GM12878 (cell line): ENCODE measurements around the gene TRDN. TPM values are rescaled to one million over a fixed set of nuclear protein-coding genes. Genes with fewer than 3 reads are reported as not detected.

Experiments
- ATAC-seq: fragments of 200-7000 bp; cut with Tn5 transposase; 3 replicates; pipeline ENCODE4 v1.9.1; 2020; ENCODE audit warnings: mild to moderate bottlenecking, moderate library complexity
- BruUV-seq: library from RNA; stranded (reverse); fragments of 400-500 nt; replicated peaks from 2 replicates; lab custom pipeline; 2021; lab: Mats Ljungman, UMichigan
- CTCF ChIA-PET: fragments of 300-600 bp; sonication (Branson Sonifier 250); formaldehyde crosslinking; extraction: SDS; loops from one replicate; lab custom pipeline; 2021; ENCODE audit warnings: inconsistent platforms; lab: Yijun Ruan, JAX
- POLR2A ChIA-PET: fragments of 350-600 bp; formaldehyde crosslinking; extraction: SDS; loops from one replicate; lab custom pipeline; 2021; ENCODE audit warnings: inconsistent platforms; lab: Charles Lee
- RAD21 ChIA-PET: fragments of 300-600 bp; sonication (Branson Sonifier 250); formaldehyde crosslinking; loops from one replicate; lab custom pipeline; 2023; ENCODE audit warnings: antibody characterized with exemption; ENCODE audit not compliant: unreplicated experiment; lab: Charles Lee
- SMC1A ChIA-PET: fragments of 300-600 bp; sonication (Branson Sonifier 250); formaldehyde crosslinking; loops from one replicate; lab custom pipeline; 2023; ENCODE audit not compliant: unreplicated experiment, uncharacterized antibody; lab: Charles Lee
- DNase-seq: peaks from one replicate; pipeline ENCODE4 v3.0.0-alpha.2; 2011; ENCODE audit warnings: low read depth, low spot score
- FAIRE-seq: peaks from 3 replicates; lab custom pipeline; 2011; peaks lifted over from hg19 to GRCh38; lab: Jason Lieb, UNC
- H2AFZ ChIP-seq: 2 replicates; pipeline ENCODE4 v1.6.0; 2011; ENCODE audit warnings: low read depth, low read length, control low read depth; ENCODE audit not compliant: control insufficient read depth
- H3K27ac ChIP-seq: 2 replicates; pipeline ENCODE4 v1.5.1; 2011; ENCODE audit warnings: control low read depth; ENCODE audit not compliant: control insufficient read depth, insufficient read depth
- H3K27me3 ChIP-seq, 2 experiments: replicated peaks in 1 of 2; 2 replicates each; pipeline versions ENCODE4 v1.6.0 to v1.6.1; 2011; ENCODE audit warnings: low read length in 1 of 2; ENCODE audit not compliant: control insufficient read depth in 2 of 2, insufficient read depth in 2 of 2
- H3K36me3 ChIP-seq, 2 experiments: 2 replicates each; pipeline ENCODE4 v1.5.1; 2011; ENCODE audit warnings: low read length in 1 of 2; ENCODE audit not compliant: control insufficient read depth in 2 of 2, insufficient read depth in 2 of 2
- H3K4me1 ChIP-seq: 2 replicates; pipeline ENCODE4 v1.6.1; 2011; ENCODE audit warnings: mild to moderate bottlenecking, low read length, moderate library complexity, mixed read lengths; ENCODE audit not compliant: control insufficient read depth, insufficient read depth
- H3K4me2 ChIP-seq: 2 replicates; pipeline ENCODE4 v1.6.0; 2011; ENCODE audit warnings: control low read depth; ENCODE audit not compliant: control insufficient read depth, insufficient read depth
- H3K4me3 ChIP-seq: fragments of 200-600 bp; sonication (generic); 2 replicates; pipeline ENCODE4 v1.5.1; 2016
- H3K79me2 ChIP-seq: 2 replicates; pipeline ENCODE4 v1.6.0; 2011; ENCODE audit warnings: low read length; ENCODE audit not compliant: control insufficient read depth, insufficient read depth
- H3K9ac ChIP-seq: 2 replicates; pipeline ENCODE4 v1.8.0; 2011; ENCODE audit warnings: low read length, control low read depth, mixed read lengths; ENCODE audit not compliant: control insufficient read depth, insufficient read depth
- H3K9me3 ChIP-seq: replicated peaks from 3 replicates; pipeline ENCODE4 v1.5.1; 2011; ENCODE audit warnings: mild to moderate bottlenecking, low read length; ENCODE audit not compliant: control insufficient read depth, insufficient read depth
- H4K20me1 ChIP-seq: 2 replicates; pipeline ENCODE4 v1.6.0; 2011; ENCODE audit not compliant: control insufficient read depth, insufficient read depth
- FOXK2 ChIP-seq: fragments of 450-650 bp; IDR thresholded peaks from 2 replicates; pipeline ENCODE4 v1.6.1; 2017; ENCODE audit warnings: mild to moderate bottlenecking, moderate library complexity
- GABPA ChIP-seq: IDR thresholded peaks from 2 replicates; pipeline ENCODE4 v1.6.1; 2014; ENCODE audit warnings: antibody characterized with exemption, low read depth, mild to moderate bottlenecking, inconsistent platforms
- KAT2A ChIP-seq: conservative IDR thresholded peaks from 2 replicates; pipeline ENCODE4 v1.6.1; 2011; ENCODE audit warnings: low read depth, low read length; ENCODE audit not compliant: control insufficient read depth
- MEF2A ChIP-seq: IDR thresholded peaks from 2 replicates; pipeline ENCODE4 v1.6.1; 2011; ENCODE audit warnings: low read depth, mild to moderate bottlenecking, low read length, moderate library complexity; ENCODE audit not compliant: insufficient read depth
- RCOR1 ChIP-seq: conservative IDR thresholded peaks from 2 replicates; pipeline ENCODE4 v1.6.1; 2012; ENCODE audit warnings: low read depth, low read length, improper control_type of control experiment
- STAT3 ChIP-seq: IDR thresholded peaks from 2 replicates; pipeline ENCODE4 v1.6.1; 2011; ENCODE audit warnings: low read depth, low read length, improper control_type of control experiment
- WRNIP1 ChIP-seq: IDR thresholded peaks from 2 replicates; pipeline ENCODE4 v1.6.1; 2011; ENCODE audit warnings: low read depth, low read length, improper control_type of control experiment, borderline replicate concordance
- ZNF622 ChIP-seq: fragments of 450-650 bp; IDR thresholded peaks from 2 replicates; pipeline ENCODE4 v1.6.1; 2017; ENCODE audit warnings: mild to moderate bottlenecking, inconsistent platforms
- WGBS: methylation state at CpG from one replicate; pipeline ENCODE4 v1.1.6; 2016; ENCODE audit warnings: low lambda C conversion rate; ENCODE audit not compliant: insufficient replicate concordance, insufficient coverage; ENCODE audit errors: missing lambda C conversion rate; 5-methylcytosine and 5-hydroxymethylcytosine counted together
- in situ Hi-C: fragments of 300-500 bp; cut with MboI; formaldehyde crosslinking; loops from 9 replicates; pipeline ENCODE4 v1.14.3; 2018; ENCODE audit warnings: mixed read lengths
- intact Hi-C: fragments of 100-400 bp; cut with micrococcal nuclease; formaldehyde crosslinking; loops from one replicate; pipeline ENCODE4 v1.14.2; 2022; ENCODE audit not compliant: unreplicated experiment
- polyA plus RNA-seq, 11 experiments: library from polyadenylated mRNA; depleted of rRNA in 4 of 11; unstranded in 6 of 11; stranded (reverse) in 5 of 11; fragments of >200 nt; fragmentation: Nextera tagmentation in 4 of 11; fragmentation: Illumina TruSeq in 1 of 11; extraction: Ambion mirVana in 4 of 11; extraction: Trizol in 1 of 11; gene quantifications; 1 replicate in 1 of 11; 2 replicates in 10 of 11; pipeline versions ENCODE4 v1.2.1 to v1.2.3, GENCODE V29; 2011 to 2016; ENCODE audit warnings: inconsistent platforms in 2 of 11, missing spikeins in 2 of 11, low read depth in 1 of 11
- total RNA-seq, 4 experiments: library from RNA; depleted of rRNA in 3 of 4; stranded (reverse); fragments of >200 nt in 3 of 4; fragmentation: Illumina TruSeq in 1 of 4; extraction: Trizol in 1 of 4; gene quantifications; 2 replicates each; pipeline versions ENCODE4 v1.2.1 to v1.2.3, GENCODE V29; 2013 to 2021
- TF ChIP-seq, protein P1 (sequence below): IDR thresholded peaks from 2 replicates; pipeline ENCODE4 v1.6.1; 2011; ENCODE audit warnings: low read depth, low read length, improper control_type of control experiment, borderline replicate concordance

Gene TRDN
- total and polyA plus RNA-seq, 10 of the 15 experiments (the other 5 are each of a cell fraction or from before 2014, with no cell fraction given) = not detected

DNA sequence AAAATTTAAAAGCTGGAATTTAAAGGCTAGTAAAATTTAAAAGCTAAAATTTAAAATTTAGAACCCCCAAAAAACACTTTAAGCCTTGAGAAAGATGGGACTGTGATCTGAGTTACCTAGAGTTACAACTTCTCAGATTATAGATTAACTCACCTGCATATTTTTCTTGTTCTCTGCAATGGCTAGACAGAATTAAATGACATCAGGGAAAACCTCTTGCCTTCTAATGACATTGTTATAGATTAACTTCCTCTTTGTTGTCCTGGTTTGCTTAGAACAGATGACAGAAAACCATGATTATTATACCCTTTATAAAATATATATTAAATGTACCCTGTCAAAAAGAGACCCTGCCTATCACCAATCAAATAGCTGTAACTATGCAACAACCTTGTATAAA is 56.4 kb downstream of the TRDN start:
- no TSS peak for BruUV-seq
- no peak for FAIRE-seq
- ChIA-PET RAD21 (no interaction called here), POLR2A (no interaction called here), CTCF (no interaction called here)
- Histone ChIP-seq H3K4me2 (no peak overlapping the region), H3K4me1 (no peaks in the 10 kb centered on the region), H3K9me3 (no peaks in the 10 kb centered on the region), H3K9ac (no peak overlapping the region), H4K20me1 (no peaks in the 10 kb centered on the region), H3K79me2 (no peaks in the 10 kb centered on the region), H3K27me3 (no peaks in the 10 kb centered on the region), H3K27ac (no peak overlapping the region), H3K36me3 (no peaks in the 10 kb centered on the region)
- intact Hi-C loops (no loop called here), in situ Hi-C loops (no loop called here)
- no peak for DNase-seq
- TF ChIP-seq ZNF622 (no peak), GABPA (no peak), RCOR1 (no peak), FOXK2 (no peak), KAT2A (no peak), MEF2A (no peak), STAT3 (no peak)
- TF ChIP-seq, all 136 proteins: peak for 0
- ATAC-seq = no peak
- no peak overlapping the region for H2AFZ ChIP-seq
- SMC1A ChIA-PET = interaction anchor here (0.8 kb wide), 1 partner anchor 39 kb away, joined by 3 read pairs; no protein-coding TSS in a partner anchor
- no peak overlapping the region for H3K4me3 ChIP-seq

DNA sequence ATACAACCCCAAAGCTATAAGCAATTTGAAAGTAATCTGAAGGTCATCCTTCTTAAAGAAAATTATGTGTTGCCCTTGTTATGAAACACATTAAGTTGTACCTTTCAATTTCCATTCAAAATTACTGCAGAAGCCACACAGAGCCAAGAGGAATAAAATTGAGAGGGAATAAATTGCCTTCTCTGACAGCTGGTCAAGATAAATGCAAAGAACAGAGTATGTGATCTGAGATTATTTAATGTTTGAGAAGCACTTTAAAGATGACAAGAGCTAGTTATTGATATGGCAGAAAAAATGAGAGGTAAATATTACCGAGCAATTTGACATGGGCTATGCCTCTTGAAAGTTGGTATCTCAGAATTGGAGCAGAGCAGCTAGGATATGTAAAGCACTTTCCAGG is 61.6 kb downstream of the TRDN start:
- H3K9me3 ChIP-seq = no peaks in the 10 kb centered on the region
- DNase-seq (no peak), ATAC-seq (no peak), FAIRE-seq (no peak)
- no peak overlapping the region for H3K27ac ChIP-seq
- no peak overlapping the region for H3K9ac ChIP-seq
- CTCF ChIA-PET = no interaction called here
- RAD21 ChIA-PET = no interaction called here
- H3K4me3 ChIP-seq = no peak overlapping the region
- no peaks in the 10 kb centered on the region for H3K36me3 ChIP-seq
- in situ Hi-C loops (no loop called here), intact Hi-C loops (no loop called here)
- H4K20me1 ChIP-seq = no peaks in the 10 kb centered on the region
- H3K27me3 ChIP-seq = no peaks in the 10 kb centered on the region
- no peaks in the 10 kb centered on the region for H3K79me2 ChIP-seq
- H3K4me2 ChIP-seq = no peak overlapping the region
- no TSS peak for BruUV-seq
- no peaks in the 10 kb centered on the region for H3K4me1 ChIP-seq
- SMC1A ChIA-PET = interaction anchor here (0.6 kb wide), 1 partner anchor 34 kb away, joined by 3 read pairs; no protein-coding TSS in a partner anchor
- WGBS = 53% methylated on average over 1 of the region's 1 CpG
- POLR2A ChIA-PET = no interaction called here
- TF ChIP-seq, protein P1, sequence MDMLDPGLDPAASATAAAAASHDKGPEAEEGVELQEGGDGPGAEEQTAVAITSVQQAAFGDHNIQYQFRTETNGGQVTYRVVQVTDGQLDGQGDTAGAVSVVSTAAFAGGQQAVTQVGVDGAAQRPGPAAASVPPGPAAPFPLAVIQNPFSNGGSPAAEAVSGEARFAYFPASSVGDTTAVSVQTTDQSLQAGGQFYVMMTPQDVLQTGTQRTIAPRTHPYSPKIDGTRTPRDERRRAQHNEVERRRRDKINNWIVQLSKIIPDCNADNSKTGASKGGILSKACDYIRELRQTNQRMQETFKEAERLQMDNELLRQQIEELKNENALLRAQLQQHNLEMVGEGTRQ = no peak
- TF ChIP-seq WRNIP1 = no peak
- H2AFZ ChIP-seq = no peak overlapping the region
